Epithelial cell of esophagus (primary cell): ENCODE measurements around the gene PRLHR.

Experiments
- DNase-seq: peaks from one replicate; pipeline ENCODE4 v3.0.0; 2010; ENCODE audit warnings: low read depth
- H3K4me3 ChIP-seq: 2 replicates; pipeline ENCODE4 v1.5.1; 2011; ENCODE audit warnings: mild to moderate bottlenecking, low read length, control low read depth
- TF ChIP-seq, protein P1 (sequence below): IDR thresholded peaks from 2 replicates; pipeline ENCODE4 v1.5.1; 2011; ENCODE audit warnings: low read depth, mild to moderate bottlenecking, low read length, control low read depth, inconsistent platforms; ENCODE audit not compliant: insufficient read depth; ENCODE audit errors: missing control alignments

The PRLHR gene

DNA sequence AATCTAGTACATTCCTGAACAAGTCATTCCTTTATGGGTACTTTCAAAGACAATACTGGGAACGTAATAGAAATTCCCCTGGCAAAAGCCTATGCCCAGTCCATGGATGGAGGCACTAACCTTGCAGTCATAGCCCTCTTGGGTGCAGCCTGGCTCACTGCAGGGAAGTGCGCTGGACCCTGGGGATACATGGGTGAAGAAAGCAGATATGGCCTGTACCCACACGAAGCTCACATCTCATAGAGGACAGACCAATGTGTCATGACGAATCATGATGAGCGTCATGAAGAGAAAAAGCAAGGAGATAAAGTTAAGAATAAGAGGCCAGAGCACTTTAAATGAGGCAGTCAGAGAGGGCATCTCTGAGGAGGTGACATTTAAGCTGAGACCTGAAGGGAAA lies 11.8 kb downstream of the PRLHR start:
- TF ChIP-seq, protein P1, sequence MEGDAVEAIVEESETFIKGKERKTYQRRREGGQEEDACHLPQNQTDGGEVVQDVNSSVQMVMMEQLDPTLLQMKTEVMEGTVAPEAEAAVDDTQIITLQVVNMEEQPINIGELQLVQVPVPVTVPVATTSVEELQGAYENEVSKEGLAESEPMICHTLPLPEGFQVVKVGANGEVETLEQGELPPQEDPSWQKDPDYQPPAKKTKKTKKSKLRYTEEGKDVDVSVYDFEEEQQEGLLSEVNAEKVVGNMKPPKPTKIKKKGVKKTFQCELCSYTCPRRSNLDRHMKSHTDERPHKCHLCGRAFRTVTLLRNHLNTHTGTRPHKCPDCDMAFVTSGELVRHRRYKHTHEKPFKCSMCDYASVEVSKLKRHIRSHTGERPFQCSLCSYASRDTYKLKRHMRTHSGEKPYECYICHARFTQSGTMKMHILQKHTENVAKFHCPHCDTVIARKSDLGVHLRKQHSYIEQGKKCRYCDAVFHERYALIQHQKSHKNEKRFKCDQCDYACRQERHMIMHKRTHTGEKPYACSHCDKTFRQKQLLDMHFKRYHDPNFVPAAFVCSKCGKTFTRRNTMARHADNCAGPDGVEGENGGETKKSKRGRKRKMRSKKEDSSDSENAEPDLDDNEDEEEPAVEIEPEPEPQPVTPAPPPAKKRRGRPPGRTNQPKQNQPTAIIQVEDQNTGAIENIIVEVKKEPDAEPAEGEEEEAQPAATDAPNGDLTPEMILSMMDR = no peak
- peak; percentile 56 for DNase-seq
- no peak overlapping the region for H3K4me3 ChIP-seq

DNA sequence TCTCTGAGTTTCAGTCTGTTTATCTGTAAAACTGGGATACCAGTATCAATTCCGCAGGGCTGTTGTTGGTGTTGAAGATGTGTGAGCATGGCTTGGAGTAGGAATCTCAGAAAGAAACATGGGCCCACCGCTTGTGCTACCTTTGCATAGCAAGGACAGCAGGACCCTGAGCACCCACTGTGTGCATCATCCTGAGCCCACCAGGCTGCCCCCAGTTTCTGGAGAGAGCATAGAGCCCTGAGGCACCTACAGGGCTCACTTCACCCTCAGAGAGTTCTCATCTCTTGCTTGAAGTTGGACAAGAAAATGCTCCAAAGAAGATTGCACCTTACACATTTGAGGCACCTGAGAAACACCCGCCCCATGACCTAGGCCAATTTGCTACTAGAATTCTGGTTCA lies 12.9 kb downstream of the PRLHR start:
- H3K4me3 ChIP-seq = no peak overlapping the region
- DNase-seq = no peak
- TF ChIP-seq, protein P1 = no peak

DNA sequence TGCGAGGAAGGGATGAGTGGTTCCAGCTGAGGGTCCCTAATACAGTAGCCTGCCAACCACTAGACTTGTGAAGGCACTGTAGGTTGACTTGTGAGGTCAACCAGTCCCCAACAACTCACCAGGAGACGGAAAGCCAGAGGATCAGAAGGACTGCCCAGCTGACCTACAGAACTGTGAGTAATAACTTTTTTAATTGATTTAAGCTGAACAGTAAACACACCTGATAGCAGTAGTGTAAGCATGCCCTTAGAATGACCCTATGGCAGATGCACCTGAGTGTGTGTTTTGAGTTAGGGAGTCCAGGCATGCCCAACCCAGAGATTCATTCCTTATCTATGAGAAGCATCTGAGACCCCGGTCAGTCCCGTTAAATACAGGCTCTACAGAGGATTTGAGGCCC lies 14.1 kb downstream of the PRLHR start:
- DNase-seq = no peak
- H3K4me3 ChIP-seq = no peak overlapping the region
- TF ChIP-seq, protein P1 = no peak

DNA sequence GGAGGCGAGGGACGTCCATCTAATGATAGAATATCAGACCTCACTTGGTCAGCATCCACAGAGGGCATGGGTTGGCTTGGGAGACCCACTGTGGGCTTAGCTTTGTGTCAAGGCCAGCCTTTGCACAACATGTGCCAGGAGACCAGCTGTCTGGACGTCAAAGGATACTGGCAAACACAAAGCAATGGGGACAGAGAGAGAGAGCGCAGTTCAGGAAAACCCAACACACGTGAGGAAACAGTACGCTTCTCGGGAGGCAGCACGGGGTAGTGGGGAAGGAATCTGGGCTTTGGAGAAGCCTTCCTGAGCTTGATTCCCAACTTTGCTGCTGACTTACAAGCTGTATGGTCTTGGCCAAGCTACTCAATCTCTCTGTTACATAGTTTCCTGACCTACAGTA lies 14.7 kb downstream of the PRLHR start:
- TF ChIP-seq, protein P1 = no peak
- DNase-seq = no peak
- H3K4me3 ChIP-seq = no peak overlapping the region

DNA sequence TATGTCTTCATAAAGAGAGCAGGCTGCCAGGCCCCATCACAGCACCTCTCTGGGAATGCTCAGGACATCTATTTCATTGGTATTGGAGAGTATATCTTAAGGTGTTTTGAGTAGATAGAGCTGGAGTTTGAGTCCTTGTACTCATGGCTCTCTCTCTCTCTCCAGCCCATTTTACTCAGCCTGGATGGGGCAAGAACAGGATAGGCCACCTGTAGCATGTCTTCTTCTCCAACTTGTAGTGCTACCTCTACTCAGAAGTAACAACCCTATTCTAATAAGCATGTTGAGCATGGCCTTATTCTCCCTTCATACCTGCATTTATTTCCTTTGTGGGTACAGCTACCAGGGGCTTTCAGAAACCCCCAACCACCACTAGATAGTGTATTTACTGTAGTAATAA lies 21.9 kb downstream of the PRLHR start:
- TF ChIP-seq, protein P1 = no peak
- no peak for DNase-seq
- H3K4me3 ChIP-seq = no peak overlapping the region

DNA sequence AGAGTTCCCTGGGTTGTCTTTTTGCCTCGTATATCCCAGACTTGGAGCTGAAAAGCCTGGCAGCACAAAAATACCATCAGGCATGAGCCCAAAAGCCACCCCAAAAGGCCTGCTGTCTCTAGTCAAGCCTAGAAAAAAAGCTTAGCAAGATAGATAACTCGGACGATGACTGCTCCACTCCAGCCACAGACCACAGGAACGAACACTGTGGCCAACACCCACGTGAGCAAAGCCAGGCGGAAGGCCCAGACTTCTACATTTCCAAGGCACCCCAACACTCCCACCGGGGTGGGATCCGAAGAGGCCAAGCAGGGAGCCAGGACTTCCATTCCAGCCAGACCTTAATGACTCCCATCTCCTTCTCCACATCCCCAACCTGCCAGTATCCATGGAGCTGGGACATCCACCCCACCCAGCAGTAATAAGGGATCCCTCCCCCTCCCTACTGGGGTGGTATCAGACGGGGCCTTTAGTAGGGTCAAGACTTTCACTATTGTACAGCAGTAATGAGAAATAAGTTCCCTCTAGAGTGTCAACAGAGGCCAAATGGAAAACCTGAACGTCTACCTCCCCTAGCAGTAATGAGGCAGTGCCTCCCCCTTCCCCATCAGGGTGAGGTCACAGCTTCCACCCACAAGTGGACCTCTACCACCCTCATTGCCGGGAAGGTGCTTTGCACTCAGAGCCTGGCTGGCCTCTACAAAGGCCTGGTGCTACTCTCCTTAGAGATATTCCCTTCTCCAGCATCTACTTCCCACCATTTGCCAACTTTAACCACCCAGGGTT lies 23.0 kb downstream of the PRLHR start:
- TF ChIP-seq, protein P1 = no peak
- no peak overlapping the region for H3K4me3 ChIP-seq
- no peak for DNase-seq

DNA sequence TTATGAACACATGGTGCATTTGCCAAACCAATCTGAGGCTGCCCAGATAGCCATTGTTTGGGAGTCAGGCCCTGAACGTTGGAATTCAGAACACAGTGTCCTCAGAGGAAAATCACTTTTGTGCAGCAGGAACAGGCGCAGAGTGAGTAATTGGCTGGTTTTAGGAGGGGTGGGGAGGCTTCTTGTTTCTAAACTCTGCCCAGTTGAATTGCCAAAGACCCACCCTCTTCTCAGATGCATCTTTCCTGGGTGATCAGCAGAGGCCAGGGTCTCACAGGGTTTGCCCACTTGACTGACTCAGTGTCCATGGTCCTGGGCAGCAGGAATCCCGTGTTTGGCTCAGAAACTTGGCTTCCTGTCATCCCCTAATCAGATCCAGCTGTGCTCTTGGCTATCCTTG lies 24.3 kb downstream of the PRLHR start:
- DNase-seq = no peak
- TF ChIP-seq, protein P1 = no peak
- H3K4me3 ChIP-seq = no peak overlapping the region
